AG10803 (cell line): Measurements from ENCODE around the gene TBC1D17.

Experiments
- DNase-seq: peaks from one replicate; pipeline ENCODE4 v3.0.0; 2010; ENCODE audit warnings: low read depth
- H3K4me3 ChIP-seq: 2 replicates; pipeline ENCODE4 v1.5.1; 2011; ENCODE audit warnings: mild to moderate bottlenecking, low read length, control low read depth
- TF ChIP-seq, protein P1 (sequence below): conservative IDR thresholded peaks from 2 replicates; pipeline ENCODE4 v1.5.1; 2011; ENCODE audit warnings: mild to moderate bottlenecking, low read length, control low read depth, inconsistent platforms

TBC1D17 gene

DNA sequence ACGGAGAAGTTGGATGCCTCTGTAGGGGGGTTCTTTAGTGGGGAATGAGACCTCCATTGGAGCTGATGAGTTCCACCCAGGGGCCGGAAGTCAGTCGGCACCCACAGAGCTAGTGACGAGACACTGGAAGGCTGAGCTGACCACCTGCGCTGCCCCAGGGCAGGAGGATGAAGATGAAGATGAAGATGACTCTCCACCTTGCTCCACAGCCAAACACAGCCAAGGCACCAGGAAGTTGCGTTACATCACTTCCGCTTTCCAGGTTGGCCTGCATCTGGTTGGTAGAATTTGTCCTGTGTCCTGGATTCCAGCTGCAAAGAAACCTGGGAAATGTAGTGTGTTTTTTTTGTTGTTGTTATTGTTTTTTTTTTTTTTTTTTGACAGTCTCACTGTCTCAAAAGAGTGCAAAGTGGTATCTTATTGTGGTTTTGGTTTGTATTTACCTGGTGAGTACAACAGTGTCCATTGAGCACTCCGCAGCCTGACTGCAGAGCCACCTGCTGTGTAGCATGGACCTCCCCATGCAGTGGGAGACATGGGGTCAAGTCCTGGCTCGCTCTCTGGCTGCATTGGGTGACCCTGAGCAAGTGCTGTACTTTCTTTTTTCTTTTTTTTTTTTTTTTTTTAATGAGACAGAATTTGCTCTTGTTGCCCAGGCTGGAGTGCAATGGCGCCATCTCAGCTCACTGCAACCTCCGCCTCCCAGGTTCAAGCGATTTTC, 1.9 kb downstream of the TBC1D17 start:
- TF ChIP-seq, protein P1, sequence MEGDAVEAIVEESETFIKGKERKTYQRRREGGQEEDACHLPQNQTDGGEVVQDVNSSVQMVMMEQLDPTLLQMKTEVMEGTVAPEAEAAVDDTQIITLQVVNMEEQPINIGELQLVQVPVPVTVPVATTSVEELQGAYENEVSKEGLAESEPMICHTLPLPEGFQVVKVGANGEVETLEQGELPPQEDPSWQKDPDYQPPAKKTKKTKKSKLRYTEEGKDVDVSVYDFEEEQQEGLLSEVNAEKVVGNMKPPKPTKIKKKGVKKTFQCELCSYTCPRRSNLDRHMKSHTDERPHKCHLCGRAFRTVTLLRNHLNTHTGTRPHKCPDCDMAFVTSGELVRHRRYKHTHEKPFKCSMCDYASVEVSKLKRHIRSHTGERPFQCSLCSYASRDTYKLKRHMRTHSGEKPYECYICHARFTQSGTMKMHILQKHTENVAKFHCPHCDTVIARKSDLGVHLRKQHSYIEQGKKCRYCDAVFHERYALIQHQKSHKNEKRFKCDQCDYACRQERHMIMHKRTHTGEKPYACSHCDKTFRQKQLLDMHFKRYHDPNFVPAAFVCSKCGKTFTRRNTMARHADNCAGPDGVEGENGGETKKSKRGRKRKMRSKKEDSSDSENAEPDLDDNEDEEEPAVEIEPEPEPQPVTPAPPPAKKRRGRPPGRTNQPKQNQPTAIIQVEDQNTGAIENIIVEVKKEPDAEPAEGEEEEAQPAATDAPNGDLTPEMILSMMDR = no peak
- H3K4me3 ChIP-seq = no peak overlapping the region
- DNase-seq = no peak

DNA sequence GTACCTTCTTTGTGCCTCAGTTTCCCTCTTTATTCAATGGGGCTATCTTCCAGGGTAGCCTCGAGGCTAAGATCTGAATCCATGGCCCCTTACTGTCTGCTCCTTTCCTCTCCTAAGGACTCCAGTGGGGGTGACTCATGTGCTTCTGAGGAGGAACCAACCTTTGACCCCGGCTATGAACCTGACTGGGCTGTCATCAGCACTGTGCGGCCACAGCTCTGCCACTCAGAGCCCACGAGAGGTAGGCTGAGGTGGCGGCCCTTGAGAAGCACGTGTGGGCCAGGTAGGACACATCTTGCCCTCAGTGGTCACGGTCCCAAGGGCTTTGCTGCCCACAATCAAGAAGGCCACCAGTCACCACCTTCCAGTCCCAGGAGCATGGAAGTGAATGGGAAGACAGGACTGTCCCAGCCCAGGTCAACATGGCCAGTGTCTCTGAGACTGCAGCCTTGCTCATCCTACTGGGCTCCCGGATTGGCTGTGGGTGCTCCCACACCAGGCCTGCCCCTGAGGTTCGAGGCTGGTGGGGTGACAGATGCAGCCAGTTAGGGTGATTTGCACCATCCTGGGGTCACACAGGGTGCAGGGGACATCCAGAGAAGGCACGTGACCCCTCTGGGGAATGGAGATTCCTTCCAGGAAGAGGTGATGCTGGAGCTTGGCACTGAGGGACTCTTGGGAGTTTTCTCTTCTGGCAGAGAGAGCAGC, 2.8 kb downstream of the TBC1D17 start:
- DNase-seq = no peak
- TF ChIP-seq, protein P1 = no peak
- H3K4me3 ChIP-seq = no peak overlapping the region

DNA sequence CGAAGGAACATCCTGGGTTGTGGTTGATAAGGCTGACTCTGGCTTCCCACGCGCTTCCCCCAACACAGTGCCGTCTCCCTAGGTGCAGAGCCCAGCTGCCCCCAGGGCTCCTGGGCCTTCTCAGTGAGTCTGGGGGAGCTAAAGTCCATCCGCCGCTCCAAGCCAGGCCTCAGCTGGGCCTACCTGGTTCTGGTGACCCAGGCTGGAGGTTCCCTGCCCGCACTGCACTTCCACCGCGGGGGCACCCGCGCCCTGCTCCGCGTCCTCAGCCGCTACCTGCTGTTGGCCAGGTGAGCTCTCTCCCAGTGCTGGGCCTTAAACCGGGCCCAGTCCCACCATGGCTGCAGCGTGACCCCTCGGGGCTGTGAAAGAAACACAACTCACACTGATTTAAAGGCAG, 3.7 kb downstream of the TBC1D17 start:
- DNase-seq = no peak
- no peak overlapping the region for H3K4me3 ChIP-seq
- TF ChIP-seq, protein P1 = no peak

GRCh38 chr19:49881672-49882394, 4.3 kb downstream of the TBC1D17 start:
- no peak for DNase-seq
- TF ChIP-seq, protein P1 = no peak
- no peak overlapping the region for H3K4me3 ChIP-seq

DNA sequence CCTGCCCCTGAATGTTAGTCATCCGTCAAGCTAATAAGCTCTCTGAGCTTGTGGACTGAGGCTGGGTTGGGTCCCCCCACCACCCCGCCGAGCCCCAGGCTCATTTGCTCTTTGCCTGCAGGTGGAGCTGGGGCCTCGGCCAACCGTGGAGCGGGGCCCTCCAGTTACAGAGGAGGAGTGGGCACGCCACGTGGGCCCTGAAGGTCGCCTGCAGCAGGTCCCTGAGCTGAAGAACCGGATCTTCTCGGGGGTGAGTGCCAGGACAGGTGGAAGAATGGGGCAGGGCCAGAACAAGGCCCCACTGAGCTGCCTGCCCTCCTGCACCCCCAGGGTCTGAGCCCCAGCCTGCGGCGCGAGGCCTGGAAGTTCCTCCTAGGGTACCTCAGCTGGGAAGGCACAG, 5.1 kb downstream of the TBC1D17 start:
- H3K4me3 ChIP-seq = no peak overlapping the region
- TF ChIP-seq, protein P1 = no peak
- DNase-seq = no peak

DNA sequence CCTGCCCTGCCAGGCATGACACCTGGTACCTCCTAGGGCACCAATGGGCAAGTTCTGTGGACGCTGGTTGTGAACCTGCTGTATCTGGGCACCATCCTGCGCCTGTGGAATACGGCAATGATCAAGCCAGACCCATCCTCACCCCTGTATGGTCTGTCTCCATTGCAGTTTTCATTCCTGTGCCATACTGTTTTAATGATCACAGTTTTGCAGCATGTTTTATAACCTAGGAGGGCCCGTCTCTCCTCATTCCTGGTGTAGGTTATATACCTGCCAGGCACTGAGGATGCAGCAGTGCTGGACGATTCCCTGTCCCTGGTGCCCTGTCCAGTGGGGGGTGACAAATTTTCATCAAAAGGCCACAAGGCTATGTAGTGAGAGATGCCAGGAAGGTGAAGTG, 5.6 kb downstream of the TBC1D17 start:
- no peak for DNase-seq
- TF ChIP-seq, protein P1 = no peak
- no peak overlapping the region for H3K4me3 ChIP-seq

- DNase-seq = no peak
- no peak overlapping the region for H3K4me3 ChIP-seq
- TF ChIP-seq, protein P1 = no peak
Measured at GRCh38 chr19:49884109-49884508, 6.6 kb downstream of the TBC1D17 start.
